GM23248 (cell line): Measurements from ENCODE around the gene ACSS2. TPM values are rescaled to one million over a fixed set of nuclear protein-coding genes. Genes with fewer than 3 reads are reported as not detected.

Experiments
- DNase-seq: peaks from one replicate; pipeline ENCODE4 v3.0.0-alpha.2; 2015
- H2AFZ ChIP-seq: fragments of 200-600 bp; sonication (generic); 2 replicates; pipeline ENCODE4 v1.6.1; 2016; ENCODE audit warnings: antibody characterized with exemption
- H3F3A ChIP-seq: fragments of 200-600 bp; sonication (generic); 2 replicates; pipeline ENCODE4 v1.6.1; 2016; ENCODE audit warnings: mild to moderate bottlenecking, antibody characterized with exemption, mixed run types; ENCODE audit not compliant: insufficient read depth
- H3K27ac ChIP-seq: fragments of 200-600 bp; sonication (generic); 2 replicates; pipeline ENCODE4 v1.5.1; 2016; ENCODE audit warnings: mild to moderate bottlenecking
- H3K27me3 ChIP-seq: fragments of 200-600 bp; sonication (generic); replicated peaks from 2 replicates; pipeline ENCODE4 v1.6.1; 2016; ENCODE audit warnings: mild to moderate bottlenecking; ENCODE audit not compliant: insufficient read depth
- H3K36me3 ChIP-seq: fragments of 200-600 bp; sonication (generic); 2 replicates; pipeline ENCODE4 v1.6.1; 2016; ENCODE audit warnings: low read depth, mild to moderate bottlenecking
- H3K4me1 ChIP-seq: fragments of 200-600 bp; sonication (generic); 2 replicates; pipeline ENCODE4 v1.6.1; 2016; ENCODE audit warnings: mild to moderate bottlenecking; ENCODE audit not compliant: insufficient read depth
- H3K4me2 ChIP-seq: fragments of 200-600 bp; sonication (generic); one replicate; pipeline ENCODE4 v1.6.1; 2016; ENCODE audit warnings: mild to moderate bottlenecking; ENCODE audit not compliant: unreplicated experiment
- H3K4me3 ChIP-seq: fragments of 200-600 bp; sonication (generic); 2 replicates; pipeline ENCODE4 v1.5.1; 2016; ENCODE audit warnings: mild to moderate bottlenecking
- H3K79me2 ChIP-seq: fragments of 200-600 bp; sonication (generic); 2 replicates; pipeline ENCODE4 v1.6.1; 2016; ENCODE audit warnings: mild to moderate bottlenecking; ENCODE audit not compliant: insufficient read depth
- H3K9ac ChIP-seq: fragments of 200-600 bp; sonication (generic); 2 replicates; pipeline ENCODE4 v1.6.1; 2016; ENCODE audit warnings: mild to moderate bottlenecking
- H3K9me2 ChIP-seq: fragments of 200-600 bp; sonication (generic); 2 replicates; pipeline ENCODE4 v1.6.1; 2016; ENCODE audit warnings: mixed run types, mild to moderate bottlenecking, moderate library complexity; ENCODE audit not compliant: insufficient read depth
- H3K9me3 ChIP-seq: fragments of 200-600 bp; sonication (generic); one replicate; pipeline ENCODE4 v1.6.1; 2017; ENCODE audit warnings: low read depth
- H4K20me1 ChIP-seq: fragments of 200-600 bp; sonication (generic); 2 replicates; pipeline ENCODE4 v1.6.0; 2016; ENCODE audit not compliant: insufficient read depth
- EZH2 ChIP-seq: fragments of 200-600 bp; sonication (generic); IDR thresholded peaks from 2 replicates; pipeline ENCODE4 v1.6.1; 2018; ENCODE audit warnings: antibody characterized with exemption, mild to moderate bottlenecking; ENCODE audit not compliant: insufficient read depth, poor library complexity, severe bottlenecking
- EZH2phosphoT487 ChIP-seq: fragments of 200-600 bp; sonication (generic); IDR thresholded peaks from 2 replicates; pipeline ENCODE4 v1.6.1; 2018; ENCODE audit warnings: antibody characterized with exemption, moderate library complexity, mild to moderate bottlenecking, low read depth; ENCODE audit not compliant: insufficient read depth
- WGBS, 2 experiments: methylation state at CpG; one replicate each; pipeline ENCODE4 v1.1.6; 2015 to 2017; ENCODE audit warnings: low lambda C conversion rate in 2 of 2, low coverage in 1 of 2; ENCODE audit errors: missing lambda C conversion rate in 2 of 2; 5-methylcytosine and 5-hydroxymethylcytosine counted together
- in situ Hi-C: fragments of 300-500 bp; cut with MboI; formaldehyde crosslinking; loops from 2 replicates; pipeline ENCODE4 v1.15.0; 2020
- polyA plus RNA-seq: library from polyadenylated mRNA; unstranded; fragments of >200 nt; fragmentation: Nextera tagmentation; extraction: Ambion mirVana; gene quantifications from 2 replicates; pipeline ENCODE4 v1.2.1, GENCODE V29; 2016
- total RNA-seq: library from RNA; depleted of rRNA; stranded (reverse); fragments of >200 nt; shearing (Covaris generic); gene quantifications from 2 replicates; pipeline ENCODE4 v1.2.3, GENCODE V29; 2014

ACSS2 gene
- total and polyA plus RNA-seq, 2 experiments from 2014 or later: 14.3 to 33.3 TPM

DNA sequence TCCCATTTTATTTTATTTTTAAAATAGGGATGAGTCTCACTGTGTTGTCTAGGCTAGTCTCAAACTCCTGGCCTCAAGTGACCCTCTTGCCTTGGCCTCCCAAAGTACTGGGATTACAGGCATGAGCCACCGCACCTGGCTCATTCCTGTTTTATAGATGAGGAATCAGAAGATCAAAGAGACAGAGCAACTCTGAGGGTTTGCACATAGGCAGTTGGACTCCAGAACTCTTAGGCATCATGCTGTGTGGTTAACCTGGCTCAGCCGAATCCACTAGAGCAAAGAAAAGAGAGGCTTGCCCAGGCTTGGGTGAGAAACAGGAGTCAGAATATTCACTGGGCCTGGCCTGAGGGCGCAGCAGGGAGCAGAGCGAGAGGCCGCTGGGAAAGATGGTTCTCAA, 88.6 kb downstream of the ACSS2 start:
- Histone ChIP-seq H3F3A (no peaks in the 10 kb centered on the region), H3K36me3 (no peaks in the 10 kb centered on the region), H4K20me1 (no peaks in the 10 kb centered on the region), H3K9me2 (no peaks in the 10 kb centered on the region), H3K4me3 (no peak overlapping the region), H3K27me3 (no peaks in the 10 kb centered on the region), H3K4me1 (no peaks in the 10 kb centered on the region), H2AFZ (no peak overlapping the region), H3K9me3 (no peaks in the 10 kb centered on the region), H3K9ac (no peak overlapping the region), H3K4me2 (no peak overlapping the region), H3K27ac (no peak overlapping the region), H3K79me2 (no peaks in the 10 kb centered on the region)
- no peak for TF ChIP-seq EZH2phosphoT487
- TF ChIP-seq EZH2: no peak
- 87 to 89% methylated on average over 5 of the region's 5 CpGs for WGBS, 2 experiments
- in situ Hi-C loops: no loop called here
- no peak for DNase-seq

DNA sequence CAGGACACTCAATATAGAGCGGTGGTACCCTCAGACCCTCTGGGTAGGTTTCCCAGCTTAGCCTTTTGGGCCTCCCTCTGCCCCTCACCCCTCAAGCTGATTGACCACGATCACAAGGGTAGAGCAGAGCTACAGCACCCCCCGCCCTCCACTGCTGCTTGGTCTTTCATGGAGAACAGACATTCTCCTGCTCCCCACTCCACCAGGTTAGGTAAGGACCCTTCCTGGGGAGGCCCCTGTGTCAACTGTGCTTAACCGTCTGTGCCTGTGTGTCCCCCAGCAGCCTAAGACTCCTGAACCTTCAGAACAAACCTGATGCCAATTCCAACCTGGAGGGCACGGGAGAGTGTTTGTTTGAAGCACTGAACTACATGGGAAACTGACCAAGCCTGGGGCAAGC, 91.0 kb downstream of the ACSS2 start:
- 56 to 60% methylated on average over 5 of the region's 5 CpGs for WGBS, 2 experiments
- Histone ChIP-seq H3K9me2 (no peaks in the 10 kb centered on the region), H3K9me3 (no peaks in the 10 kb centered on the region), H3K4me1 (no peaks in the 10 kb centered on the region), H3K9ac (no peak overlapping the region), H4K20me1 (no peaks in the 10 kb centered on the region), H3K27ac (no peak overlapping the region), H3K36me3 (no peaks in the 10 kb centered on the region), H3K79me2 (no peaks in the 10 kb centered on the region), H3F3A (no peaks in the 10 kb centered on the region), H3K4me2 (no peak overlapping the region), H3K27me3 (no peaks in the 10 kb centered on the region), H3K4me3 (no peak overlapping the region), H2AFZ (no peak overlapping the region)
- TF ChIP-seq EZH2: no peak
- no peak for TF ChIP-seq EZH2phosphoT487
- in situ Hi-C loops: no loop called here
- no peak for DNase-seq

DNA sequence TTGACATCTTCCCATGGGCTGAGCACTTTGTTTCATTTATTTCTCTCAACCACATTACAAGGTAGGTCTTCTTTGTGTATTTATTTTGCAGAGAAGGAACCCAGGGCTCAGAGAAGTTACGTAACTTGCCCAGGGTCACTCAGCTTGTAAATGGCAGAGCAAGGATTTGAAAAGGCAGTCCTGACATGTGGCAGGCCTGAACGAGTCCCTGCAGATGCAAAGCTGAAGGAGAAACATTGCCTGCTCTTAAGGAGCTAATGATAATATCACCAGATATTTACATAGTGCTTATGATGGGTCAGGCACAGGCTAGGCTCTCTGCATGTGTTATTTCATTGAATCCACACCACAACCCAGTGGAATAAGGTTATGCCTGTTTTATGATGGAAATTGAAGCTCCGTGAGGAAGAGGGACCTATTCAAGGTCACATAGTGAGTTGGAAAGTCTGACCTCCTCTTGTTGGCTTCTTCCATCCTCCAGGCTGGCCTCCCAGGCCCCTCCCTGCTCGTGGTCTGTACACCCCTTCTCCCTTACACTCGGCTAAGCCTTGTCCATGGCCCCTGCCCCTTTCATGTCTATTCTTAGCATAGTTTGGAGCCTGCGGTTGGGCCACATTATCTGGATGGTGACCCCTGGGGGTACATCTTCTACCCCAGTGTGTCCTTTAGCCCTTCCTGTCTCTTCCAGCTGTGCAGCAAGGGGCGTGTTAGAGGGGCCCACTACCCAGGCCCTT, 91.8 kb downstream of the ACSS2 start:
- Histone ChIP-seq H3K36me3 (no peaks in the 10 kb centered on the region), H3K9me3 (no peaks in the 10 kb centered on the region), H3K79me2 (no peaks in the 10 kb centered on the region), H3K27me3 (no peaks in the 10 kb centered on the region), H3K4me1 (no peaks in the 10 kb centered on the region), H3F3A (no peaks in the 10 kb centered on the region), H3K4me3 (no peak overlapping the region), H3K9ac (no peak overlapping the region), H3K9me2 (no peaks in the 10 kb centered on the region), H2AFZ (no peak overlapping the region), H3K4me2 (no peak overlapping the region), H3K27ac (no peak overlapping the region), H4K20me1 (no peaks in the 10 kb centered on the region)
- in situ Hi-C loops: no loop called here
- DNase-seq: no peak
- TF ChIP-seq EZH2phosphoT487 (no peak), EZH2 (no peak)
- 69 to 75% methylated on average over 7 of the region's 7 CpGs for WGBS, 2 experiments

DNA sequence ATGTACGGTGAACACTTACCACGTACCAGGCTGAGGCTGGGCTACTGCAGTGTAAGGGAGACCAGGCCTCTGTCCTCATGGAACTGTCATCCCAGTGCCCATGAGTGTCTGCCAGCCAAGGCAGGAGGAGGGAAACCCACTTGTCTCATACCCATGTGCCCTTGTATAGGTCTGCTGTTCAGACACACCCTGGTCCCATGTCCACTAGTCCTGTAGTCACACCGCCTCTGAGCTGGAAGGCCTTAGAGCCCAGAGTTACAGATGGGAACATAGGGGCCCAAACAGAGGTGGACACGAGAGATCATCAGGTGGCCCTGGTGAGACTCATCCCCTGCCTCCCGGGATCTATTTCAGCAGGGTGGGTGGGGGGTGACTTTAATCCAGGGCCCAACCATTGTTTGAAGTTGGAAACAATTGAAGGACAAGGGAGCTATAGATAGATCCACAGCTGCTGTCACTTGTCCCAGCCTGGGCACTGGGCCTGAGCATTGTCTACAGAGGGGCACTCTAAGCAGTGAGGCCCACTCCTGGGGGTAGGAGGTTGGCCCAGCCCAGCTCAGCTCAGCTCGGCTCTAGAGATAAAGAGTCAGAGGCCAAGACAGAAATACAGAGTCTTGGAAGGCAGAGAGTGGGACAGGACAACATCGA, 93.9 kb downstream of the ACSS2 start:
- no peaks in the 10 kb centered on the region for H3K36me3 ChIP-seq
- no peaks in the 10 kb centered on the region for H3K9me3 ChIP-seq
- no peak overlapping the region for H2AFZ ChIP-seq
- no peak for TF ChIP-seq EZH2
- no peak for TF ChIP-seq EZH2phosphoT487
- no peak overlapping the region for H3K4me2 ChIP-seq
- H3F3A ChIP-seq: no peaks in the 10 kb centered on the region
- H3K9me2 ChIP-seq: no peaks in the 10 kb centered on the region
- no peak overlapping the region for H3K27ac ChIP-seq
- no peaks in the 10 kb centered on the region for H3K4me1 ChIP-seq
- no peak overlapping the region for H3K4me3 ChIP-seq
- no peak for DNase-seq
- 65 to 74% methylated on average over 7 of the region's 7 CpGs for WGBS, 2 experiments
- no peaks in the 10 kb centered on the region for H3K27me3 ChIP-seq
- H3K79me2 ChIP-seq: no peaks in the 10 kb centered on the region
- H4K20me1 ChIP-seq: no peaks in the 10 kb centered on the region
- in situ Hi-C loops: no loop called here
- H3K9ac ChIP-seq: no peak overlapping the region
